Measurements from ENCODE around the gene CACNB4.

Gene CACNB4

DNA sequence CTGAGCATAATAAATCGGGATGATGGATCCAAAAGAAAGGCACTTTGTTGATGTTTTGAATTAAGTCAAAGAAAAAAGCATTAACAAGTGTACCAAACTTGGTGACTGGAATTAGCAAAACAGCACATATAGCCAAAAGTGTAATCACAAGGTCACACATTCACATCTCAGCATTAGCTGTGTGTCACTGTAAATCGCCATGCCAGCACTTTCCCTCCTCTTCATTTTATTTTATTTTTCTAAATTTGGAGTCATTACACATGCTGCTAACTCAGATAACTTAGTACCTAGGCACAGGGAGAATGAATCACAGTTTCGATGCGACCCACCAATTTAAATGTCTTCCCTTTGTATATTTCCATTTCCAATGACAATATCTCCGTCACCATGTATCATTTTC is 111.4 kb downstream of the CACNB4 start:
- H3K9me3 ChIP-seq (ENCODE audit: control insufficient read depth, low read length): no peaks in the 10 kb centered on the region
- no peak overlapping the region for H2BK5ac ChIP-seq (ENCODE audit: low read depth, low read length, poor library complexity, severe bottlenecking)
- H3K4me1 ChIP-seq (ENCODE audit: control insufficient read depth, insufficient read depth, low read depth, low read length): no peaks in the 10 kb centered on the region
- H3K36me3 ChIP-seq (ENCODE audit: control insufficient read depth in 1 of 2, insufficient read depth in 2 of 2, low read depth in 1 of 2, low read length in 2 of 2): no peaks in the 10 kb centered on the region
- 97% methylated on average over 4 of the region's 5 CpGs for WGBS
- no peak overlapping the region for H3K4me3 ChIP-seq (ENCODE audit: insufficient read depth in 1 of 2, low read depth in 1 of 2, low read length in 2 of 2)
- H3K27me3 ChIP-seq (ENCODE audit: control insufficient read depth in 1 of 2, insufficient read depth in 1 of 2, low read length in 2 of 2): peaks cover 0 to 9% of the 10 kb centered on the region in 2 experiments
- no peak overlapping the region for H2AFZ ChIP-seq (ENCODE audit: low read depth, low read length)
- H3K4ac ChIP-seq (ENCODE audit: low read depth in 1 of 2, low read length in 2 of 2): no peak overlapping the region
- H3K4me2 ChIP-seq (ENCODE audit: low read length, poor library complexity, severe bottlenecking): no peak overlapping the region
- H2BK15ac ChIP-seq (ENCODE audit: low read depth, poor library complexity, severe bottlenecking): no peak overlapping the region
- H3K14ac ChIP-seq (ENCODE audit: low read length in 2 of 2): no peak overlapping the region
- H2BK120ac ChIP-seq (ENCODE audit: low read depth, low read length): no peak overlapping the region
- H3K27ac ChIP-seq (ENCODE audit: low read length, poor library complexity, severe bottlenecking): no peak overlapping the region
- no peak overlapping the region for H2AK5ac ChIP-seq (ENCODE audit: low read length, severe bottlenecking)
- no peak overlapping the region for H4K8ac ChIP-seq (ENCODE audit: low read length)
- no peak overlapping the region for H3K23ac ChIP-seq (ENCODE audit: low read length in 2 of 2)
- no peak for DNase-seq
- H3K18ac ChIP-seq (ENCODE audit: low read depth in 1 of 2, low read length in 2 of 2): no peak overlapping the region
- no peak overlapping the region for H4K91ac ChIP-seq (ENCODE audit: low read length)
- no peaks in the 10 kb centered on the region for H3K79me1 ChIP-seq (replicated peaks; ENCODE audit: low read length, poor library complexity, severe bottlenecking)
- H2BK12ac ChIP-seq (ENCODE audit: low read length in 2 of 2): no peak overlapping the region
- H3K9ac ChIP-seq (ENCODE audit: low read length): no peak overlapping the region

DNA sequence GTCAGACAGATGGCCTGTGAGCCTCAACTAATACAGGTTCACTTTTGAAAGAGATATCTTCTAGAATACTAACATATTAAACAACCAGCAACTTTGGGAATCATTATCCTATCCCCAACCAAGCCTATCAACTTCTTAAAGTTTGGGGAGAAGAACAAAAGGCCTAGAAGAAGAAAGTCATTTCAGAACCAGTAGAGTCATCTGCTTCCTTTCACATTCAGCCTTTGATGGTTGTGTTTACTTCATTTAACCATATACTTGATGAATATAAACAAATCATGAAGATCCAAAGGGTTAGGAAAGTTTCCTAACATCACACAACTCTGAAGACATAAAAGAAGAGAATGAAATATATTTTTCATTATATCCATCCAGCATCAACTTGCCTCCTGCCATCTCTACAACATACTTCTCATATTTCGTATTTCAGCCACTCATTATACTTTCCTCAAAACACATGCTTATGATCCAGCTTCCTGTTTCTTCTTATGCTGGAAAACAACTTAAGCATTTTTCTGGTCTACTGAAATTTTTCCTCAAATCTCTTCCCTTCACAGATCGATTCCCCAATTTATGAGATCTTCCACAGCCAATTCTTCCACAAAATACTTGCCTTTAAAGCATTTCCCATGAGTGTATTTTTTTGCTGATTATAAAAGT is 114.3 kb downstream of the CACNB4 start:
- Histone ChIP-seq H3K18ac (ENCODE audit: low read depth in 1 of 2, low read length in 2 of 2) (no peak overlapping the region), H3K9ac (ENCODE audit: low read length) (no peak overlapping the region), H3K4me1 (ENCODE audit: control insufficient read depth, insufficient read depth, low read depth, low read length) (no peaks in the 10 kb centered on the region), H2BK120ac (ENCODE audit: low read depth, low read length) (no peak overlapping the region), H2AFZ (ENCODE audit: low read depth, low read length) (no peak overlapping the region), H2AK5ac (ENCODE audit: low read length, severe bottlenecking) (no peak overlapping the region), H3K4me2 (ENCODE audit: low read length, poor library complexity, severe bottlenecking) (no peak overlapping the region), H3K9me3 (ENCODE audit: control insufficient read depth, low read length) (no peaks in the 10 kb centered on the region), H3K4me3 (ENCODE audit: insufficient read depth in 1 of 2, low read depth in 1 of 2, low read length in 2 of 2) (no peak overlapping the region), H2BK5ac (ENCODE audit: low read depth, low read length, poor library complexity, severe bottlenecking) (no peak overlapping the region), H3K4ac (ENCODE audit: low read depth in 1 of 2, low read length in 2 of 2) (no peak overlapping the region), H3K36me3 (ENCODE audit: control insufficient read depth in 1 of 2, insufficient read depth in 2 of 2, low read depth in 1 of 2, low read length in 2 of 2) (no peaks in the 10 kb centered on the region), H4K91ac (ENCODE audit: low read length) (no peak overlapping the region), H3K14ac (ENCODE audit: low read length in 2 of 2) (no peak overlapping the region), H4K8ac (ENCODE audit: low read length) (no peak overlapping the region), H3K23ac (ENCODE audit: low read length in 2 of 2) (no peak overlapping the region), H3K27ac (ENCODE audit: low read length, poor library complexity, severe bottlenecking) (no peak overlapping the region), H3K27me3 (ENCODE audit: control insufficient read depth in 1 of 2, insufficient read depth in 1 of 2, low read length in 2 of 2) (peaks cover 3 to 6% of the 10 kb centered on the region in 2 experiments), H2BK12ac (ENCODE audit: low read length in 2 of 2) (no peak overlapping the region), H3K79me1 (replicated peaks; ENCODE audit: low read length, poor library complexity, severe bottlenecking) (no peaks in the 10 kb centered on the region), H2BK15ac (ENCODE audit: low read depth, poor library complexity, severe bottlenecking) (no peak overlapping the region)
- DNase-seq: peak; percentile 7
- 93% methylated on average over 2 of the region's 2 CpGs for WGBS

DNA sequence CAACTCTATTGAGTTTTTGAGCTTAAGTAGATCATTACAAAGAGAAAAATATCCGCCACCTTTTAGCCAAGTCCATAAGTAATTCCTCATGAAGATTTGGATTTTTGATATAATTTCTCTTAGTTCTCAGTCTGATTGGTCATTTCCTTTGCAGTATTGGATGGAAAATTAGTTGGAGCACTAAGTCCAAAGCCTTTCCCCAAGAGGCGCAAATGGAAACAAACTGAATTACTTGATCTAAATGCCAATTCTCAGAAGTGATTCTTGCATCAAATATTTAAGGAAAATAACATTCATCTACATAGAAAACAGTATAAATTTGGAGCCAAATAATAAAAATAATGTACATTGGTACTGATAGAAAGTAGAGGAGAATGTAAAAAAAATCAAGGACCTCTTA is 115.6 kb downstream of the CACNB4 start:
- no peak overlapping the region for H3K27ac ChIP-seq (ENCODE audit: low read length, poor library complexity, severe bottlenecking)
- no peak overlapping the region for H3K4me2 ChIP-seq (ENCODE audit: low read length, poor library complexity, severe bottlenecking)
- H3K36me3 ChIP-seq (ENCODE audit: control insufficient read depth in 1 of 2, insufficient read depth in 2 of 2, low read depth in 1 of 2, low read length in 2 of 2): no peaks in the 10 kb centered on the region
- peaks cover 3 to 6% of the 10 kb centered on the region in 2 experiments for H3K27me3 ChIP-seq (ENCODE audit: control insufficient read depth in 1 of 2, insufficient read depth in 1 of 2, low read length in 2 of 2)
- H2AFZ ChIP-seq (ENCODE audit: low read depth, low read length): no peak overlapping the region
- H2BK5ac ChIP-seq (ENCODE audit: low read depth, low read length, poor library complexity, severe bottlenecking): no peak overlapping the region
- WGBS: no CpG with 5 or more reads among the region's 2 CpGs
- no peak overlapping the region for H2BK120ac ChIP-seq (ENCODE audit: low read depth, low read length)
- no peak overlapping the region for H3K9ac ChIP-seq (ENCODE audit: low read length)
- no peak overlapping the region for H4K8ac ChIP-seq (ENCODE audit: low read length)
- no peak overlapping the region for H3K14ac ChIP-seq (ENCODE audit: low read length in 2 of 2)
- H3K23ac ChIP-seq (ENCODE audit: low read length in 2 of 2): no peak overlapping the region
- H2BK15ac ChIP-seq (ENCODE audit: low read depth, poor library complexity, severe bottlenecking): no peak overlapping the region
- H3K4me1 ChIP-seq (ENCODE audit: control insufficient read depth, insufficient read depth, low read depth, low read length): no peaks in the 10 kb centered on the region
- H3K9me3 ChIP-seq (ENCODE audit: control insufficient read depth, low read length): no peaks in the 10 kb centered on the region
- no peak overlapping the region for H4K91ac ChIP-seq (ENCODE audit: low read length)
- no peak overlapping the region for H3K4me3 ChIP-seq (ENCODE audit: insufficient read depth in 1 of 2, low read depth in 1 of 2, low read length in 2 of 2)
- DNase-seq: no peak
- no peak overlapping the region for H2AK5ac ChIP-seq (ENCODE audit: low read length, severe bottlenecking)
- H3K79me1 ChIP-seq (replicated peaks; ENCODE audit: low read length, poor library complexity, severe bottlenecking): no peaks in the 10 kb centered on the region
- no peak overlapping the region for H3K18ac ChIP-seq (ENCODE audit: low read depth in 1 of 2, low read length in 2 of 2)
- H2BK12ac ChIP-seq (ENCODE audit: low read length in 2 of 2): no peak overlapping the region
- H3K4ac ChIP-seq (ENCODE audit: low read depth in 1 of 2, low read length in 2 of 2): no peak overlapping the region

DNA sequence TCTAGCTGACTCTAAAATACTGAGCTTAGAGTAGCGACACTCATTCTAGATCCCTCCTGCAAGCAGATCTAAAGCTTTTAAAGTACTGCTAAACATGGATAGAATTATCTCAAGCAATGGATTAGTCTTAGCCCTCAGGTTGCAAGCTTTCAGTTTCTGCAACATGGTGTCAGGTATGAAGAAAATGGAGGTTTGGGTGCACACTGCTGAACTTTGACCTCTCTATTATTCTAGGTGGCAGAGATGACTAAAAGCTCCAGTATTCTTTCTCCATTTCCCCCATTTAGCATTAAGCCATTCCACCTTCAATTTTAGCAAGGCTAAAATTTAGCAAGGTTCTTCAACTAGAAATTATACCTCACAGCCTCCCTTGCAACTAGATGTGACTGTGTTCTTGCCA is 117.0 kb downstream of the CACNB4 start:
- no peaks in the 10 kb centered on the region for H3K36me3 ChIP-seq (ENCODE audit: control insufficient read depth in 1 of 2, insufficient read depth in 2 of 2, low read depth in 1 of 2, low read length in 2 of 2)
- H3K14ac ChIP-seq (ENCODE audit: low read length in 2 of 2): no peak overlapping the region
- no peak overlapping the region for H3K27ac ChIP-seq (ENCODE audit: low read length, poor library complexity, severe bottlenecking)
- no peak overlapping the region for H3K18ac ChIP-seq (ENCODE audit: low read depth in 1 of 2, low read length in 2 of 2)
- H3K4me3 ChIP-seq (ENCODE audit: insufficient read depth in 1 of 2, low read depth in 1 of 2, low read length in 2 of 2): no peak overlapping the region
- no peak overlapping the region for H2AFZ ChIP-seq (ENCODE audit: low read depth, low read length)
- H2BK120ac ChIP-seq (ENCODE audit: low read depth, low read length): no peak overlapping the region
- H2BK12ac ChIP-seq (ENCODE audit: low read length in 2 of 2): no peak overlapping the region
- no peak overlapping the region for H2AK5ac ChIP-seq (ENCODE audit: low read length, severe bottlenecking)
- DNase-seq: no peak
- no peak overlapping the region for H3K23ac ChIP-seq (ENCODE audit: low read length in 2 of 2)
- no peak overlapping the region for H3K4ac ChIP-seq (ENCODE audit: low read depth in 1 of 2, low read length in 2 of 2)
- H3K4me2 ChIP-seq (ENCODE audit: low read length, poor library complexity, severe bottlenecking): no peak overlapping the region
- H3K9ac ChIP-seq (ENCODE audit: low read length): no peak overlapping the region
- no peak overlapping the region for H4K91ac ChIP-seq (ENCODE audit: low read length)
- no peak overlapping the region for H4K8ac ChIP-seq (ENCODE audit: low read length)
- no peaks in the 10 kb centered on the region for H3K79me1 ChIP-seq (replicated peaks; ENCODE audit: low read length, poor library complexity, severe bottlenecking)
- H2BK5ac ChIP-seq (ENCODE audit: low read depth, low read length, poor library complexity, severe bottlenecking): no peak overlapping the region
- no CpG with 5 or more reads among the region's 1 CpG for WGBS
- peaks cover 3 to 4% of the 10 kb centered on the region in 2 experiments for H3K27me3 ChIP-seq (ENCODE audit: control insufficient read depth in 1 of 2, insufficient read depth in 1 of 2, low read length in 2 of 2)
- H3K9me3 ChIP-seq (ENCODE audit: control insufficient read depth, low read length): no peaks in the 10 kb centered on the region
- H3K4me1 ChIP-seq (ENCODE audit: control insufficient read depth, insufficient read depth, low read depth, low read length): no peaks in the 10 kb centered on the region
- H2BK15ac ChIP-seq (ENCODE audit: low read depth, poor library complexity, severe bottlenecking): no peak overlapping the region

Data from mesenchymal stem cell (in vitro differentiated cells and primary cell).